ENCODE data around the gene VDR. TPM values are rescaled to one million over a fixed set of nuclear protein-coding genes. Genes with fewer than 3 reads are reported as not detected.
A peak's percentile ranks its signal among the peaks of the same experiment; 100 is the strongest.

VDR gene
- total RNA-seq, 4 donors from 2014 or later, result 16.6 to 25.0 (median 21.3) TPM

DNA sequence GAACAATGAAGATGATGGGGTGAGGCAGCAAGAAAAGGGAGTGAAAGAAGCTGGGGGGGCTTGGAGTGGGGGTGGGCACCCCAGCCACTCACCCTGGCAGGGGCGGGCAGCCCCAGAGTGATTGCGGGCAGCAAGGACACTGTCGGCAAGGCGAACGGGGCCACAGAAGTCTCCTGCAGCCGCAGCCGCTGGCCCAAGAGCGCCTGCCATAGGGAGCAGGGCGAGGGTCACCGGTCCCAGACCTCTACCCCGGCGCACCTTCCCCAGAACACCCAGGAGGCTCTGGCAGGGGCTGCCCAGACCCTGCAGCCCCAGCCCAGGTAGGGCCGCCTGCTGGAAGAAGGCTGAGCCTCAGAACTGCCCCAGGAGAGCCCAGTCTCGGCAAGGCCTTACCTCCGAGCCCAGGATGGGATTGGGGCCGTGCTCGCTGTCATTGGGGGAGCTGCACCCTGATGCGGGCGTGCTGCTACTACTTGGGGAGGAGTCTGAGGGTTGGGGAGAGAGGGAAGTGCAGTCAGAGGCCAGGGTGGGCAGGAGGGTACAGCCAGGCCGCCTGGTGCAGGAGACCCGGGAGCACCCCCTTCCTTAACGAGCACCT is 108.9 kb downstream of the VDR start:
- intact Hi-C loops (cut with DNase I), result no loop called here

DNA sequence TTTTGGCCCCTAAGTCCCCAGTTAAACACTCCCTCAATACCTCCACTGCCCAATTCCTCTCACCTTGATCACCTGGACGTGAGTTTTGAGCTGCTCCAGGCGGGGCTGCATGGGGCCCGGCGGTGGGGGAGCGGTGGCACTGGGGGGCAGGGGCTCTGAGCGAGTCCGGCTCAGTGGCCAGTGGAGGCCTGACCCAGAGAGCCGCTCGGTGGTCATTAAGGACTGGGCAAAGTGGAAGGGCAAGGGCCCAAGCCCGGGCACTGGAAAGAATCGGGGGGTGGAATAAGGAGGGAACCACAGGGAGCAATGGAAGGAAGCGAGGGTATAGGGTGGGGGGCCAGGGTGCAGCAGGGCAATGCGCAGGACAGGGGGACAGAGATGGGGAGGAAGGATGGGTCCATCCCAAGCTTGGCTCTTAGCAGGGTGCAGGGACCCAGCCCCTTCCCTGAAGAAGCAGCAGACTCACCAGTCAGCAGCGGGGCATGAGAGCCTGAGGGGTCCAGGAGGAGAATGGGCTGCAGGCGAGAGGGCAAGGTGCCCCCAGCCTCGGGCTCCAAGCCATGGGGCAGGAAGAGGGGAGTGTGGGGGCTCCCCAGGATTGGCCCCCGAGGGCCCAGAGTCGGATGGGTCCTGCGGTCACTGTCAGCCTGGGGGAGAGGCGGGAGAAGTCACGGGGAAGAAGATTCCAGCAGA is 109.5 kb downstream of the VDR start:
- TF ChIP-seq, protein P1, sequence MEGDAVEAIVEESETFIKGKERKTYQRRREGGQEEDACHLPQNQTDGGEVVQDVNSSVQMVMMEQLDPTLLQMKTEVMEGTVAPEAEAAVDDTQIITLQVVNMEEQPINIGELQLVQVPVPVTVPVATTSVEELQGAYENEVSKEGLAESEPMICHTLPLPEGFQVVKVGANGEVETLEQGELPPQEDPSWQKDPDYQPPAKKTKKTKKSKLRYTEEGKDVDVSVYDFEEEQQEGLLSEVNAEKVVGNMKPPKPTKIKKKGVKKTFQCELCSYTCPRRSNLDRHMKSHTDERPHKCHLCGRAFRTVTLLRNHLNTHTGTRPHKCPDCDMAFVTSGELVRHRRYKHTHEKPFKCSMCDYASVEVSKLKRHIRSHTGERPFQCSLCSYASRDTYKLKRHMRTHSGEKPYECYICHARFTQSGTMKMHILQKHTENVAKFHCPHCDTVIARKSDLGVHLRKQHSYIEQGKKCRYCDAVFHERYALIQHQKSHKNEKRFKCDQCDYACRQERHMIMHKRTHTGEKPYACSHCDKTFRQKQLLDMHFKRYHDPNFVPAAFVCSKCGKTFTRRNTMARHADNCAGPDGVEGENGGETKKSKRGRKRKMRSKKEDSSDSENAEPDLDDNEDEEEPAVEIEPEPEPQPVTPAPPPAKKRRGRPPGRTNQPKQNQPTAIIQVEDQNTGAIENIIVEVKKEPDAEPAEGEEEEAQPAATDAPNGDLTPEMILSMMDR (IDR thresholded peaks at IDR 0.05), result no peak
- TF ChIP-seq POLR2A (IDR thresholded peaks at IDR 0.05), result no peak
- 87 to 98% methylated on average over 11 to 15 of the region's 21 CpGs for WGBS, 2 donors
- peaks cover 38 to 99% (median 66%) of the 10 kb centered on the region in 3 donors for H3K36me3 ChIP-seq
- intact Hi-C loops (cut with DNase I), result no loop called here
- no peaks in the 10 kb centered on the region for H3K9me3 ChIP-seq
- DNase-seq, result no peak
- H3K4me1 ChIP-seq, result peaks cover 11 to 24% (median 14%) of the 10 kb centered on the region in 3 donors
- no peak overlapping the region for H3K4me3 ChIP-seq
- H3K27ac ChIP-seq, result no peak overlapping the region
- H3K27me3 ChIP-seq, result no peaks in the 10 kb centered on the region

More for the DNA sequence above, 108.9 kb downstream of the VDR start:
- 92 to 94% methylated on average over 6 to 17 of the region's 22 CpGs for WGBS, 2 donors
- H3K27me3 ChIP-seq, result no peaks in the 10 kb centered on the region
- TF ChIP-seq, protein P1 (IDR thresholded peaks at IDR 0.05), result no peak
- TF ChIP-seq POLR2A (IDR thresholded peaks at IDR 0.05), result no peak
- peaks cover 38 to 92% (median 62%) of the 10 kb centered on the region in 3 donors for H3K36me3 ChIP-seq
- DNase-seq, result no peak
- peaks cover 12 to 30% (median 20%) of the 10 kb centered on the region in 3 donors for H3K4me1 ChIP-seq
- H3K9me3 ChIP-seq, result no peaks in the 10 kb centered on the region
- no peak overlapping the region for H3K27ac ChIP-seq
- no peak overlapping the region for H3K4me3 ChIP-seq

DNA sequence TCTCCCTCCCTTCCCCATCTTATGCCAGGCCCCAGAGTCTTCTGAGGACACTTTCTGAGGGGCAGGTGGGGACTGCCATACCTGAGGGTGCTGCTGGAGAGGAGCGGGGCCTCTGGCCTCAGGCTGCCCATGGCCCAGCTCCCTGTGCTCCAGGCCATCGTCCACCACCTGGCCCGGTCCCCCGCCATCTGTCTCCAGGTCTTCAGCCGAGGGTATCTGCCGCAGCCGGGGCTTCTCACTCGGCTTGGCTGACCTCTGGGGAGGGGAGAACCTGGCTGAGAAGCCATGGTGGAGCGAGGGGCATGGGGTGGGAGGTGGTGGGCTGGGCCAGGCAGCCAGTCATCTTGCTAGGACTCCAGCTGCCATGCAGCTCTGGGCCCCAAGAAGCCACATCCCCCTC is 110.1 kb downstream of the VDR start:
- 80 to 95% methylated on average over 1 to 7 of the region's 9 CpGs for WGBS, 2 donors
- Histone ChIP-seq H3K27me3 (no peaks in the 10 kb centered on the region), H3K4me3 (no peak overlapping the region), H3K36me3 (peaks cover 43 to 100% (median 72%) of the 10 kb centered on the region in 3 donors), H3K27ac (no peak overlapping the region), H3K4me1 (peaks cover 5 to 18% (median 8%) of the 10 kb centered on the region in 3 donors), H3K9me3 (no peaks in the 10 kb centered on the region)
- TF ChIP-seq, protein P1 (IDR thresholded peaks at IDR 0.05), result no peak
- TF ChIP-seq POLR2A (IDR thresholded peaks at IDR 0.05), result no peak
- DNase-seq, result no peak
- intact Hi-C loops (cut with DNase I), result no loop called here

DNA sequence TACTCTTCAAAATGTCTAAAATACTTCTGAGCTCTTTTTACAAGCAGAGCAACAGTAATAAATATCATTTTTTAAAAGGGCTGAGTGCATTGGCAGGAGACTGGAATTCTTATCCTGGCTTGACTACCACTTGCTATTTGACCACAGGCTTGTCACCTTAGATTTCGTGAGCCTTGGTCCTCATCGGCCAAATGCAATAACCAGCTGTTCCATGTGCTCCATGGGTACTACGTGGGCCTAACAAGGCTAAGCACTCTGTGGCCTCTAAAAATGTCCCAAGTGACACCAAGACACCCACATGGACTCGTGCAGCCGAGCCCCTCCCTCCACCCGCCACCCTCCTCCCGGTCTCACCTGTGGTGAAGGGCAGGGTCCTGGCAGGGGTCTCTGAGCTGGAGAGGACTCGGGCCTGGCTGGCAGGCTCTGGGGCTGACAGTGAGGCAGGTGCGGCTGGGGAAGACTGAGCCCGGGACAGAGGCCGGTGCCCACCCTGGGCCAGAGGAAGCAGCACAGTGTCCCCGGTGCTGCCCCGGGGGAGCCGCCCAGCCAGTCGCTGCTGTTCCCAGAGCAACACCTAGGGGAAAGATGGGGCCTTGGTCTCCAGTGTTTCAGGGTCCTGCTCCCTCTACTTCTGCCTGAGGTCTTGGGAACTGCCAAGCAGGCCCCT is 111.6 kb downstream of the VDR start:
- H3K27ac ChIP-seq, result no peak overlapping the region
- DNase-seq, result no peak
- H3K4me3 ChIP-seq, result no peak overlapping the region
- no peaks in the 10 kb centered on the region for H3K27me3 ChIP-seq
- peaks cover 0 to 3% (median 0%) of the 10 kb centered on the region in 3 donors for H3K4me1 ChIP-seq
- peaks cover 57 to 100% (median 74%) of the 10 kb centered on the region in 3 donors for H3K36me3 ChIP-seq
- H3K9me3 ChIP-seq, result no peaks in the 10 kb centered on the region
- WGBS, 2 donors, result 73 to 87% methylated on average over 3 to 5 of the region's 15 CpGs
- no peak for TF ChIP-seq POLR2A (IDR thresholded peaks at IDR 0.05)
- TF ChIP-seq, protein P1 (IDR thresholded peaks at IDR 0.05), result no peak
- intact Hi-C loops (cut with DNase I), result no loop called here

DNA sequence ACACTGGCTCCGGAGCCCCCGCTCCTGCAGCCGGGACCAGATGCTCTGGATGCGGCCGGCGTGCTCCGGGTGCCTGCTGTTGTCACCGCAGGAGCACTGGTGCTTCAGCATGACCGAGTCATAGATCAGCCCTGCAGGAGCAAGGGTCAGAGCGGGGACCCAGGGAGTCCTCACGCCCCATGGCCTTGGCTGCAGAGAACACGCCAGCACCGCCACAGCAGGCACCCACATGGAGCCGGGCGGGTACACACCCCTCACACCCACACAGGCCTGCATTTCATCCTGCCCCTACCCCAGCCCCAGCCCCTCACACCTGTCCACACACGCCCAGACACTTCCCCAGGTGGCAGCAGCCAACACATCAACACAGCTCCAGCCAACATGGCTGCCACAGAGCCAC is 112.9 kb downstream of the VDR start:
- Histone ChIP-seq H3K4me3 (no peak overlapping the region), H3K27ac (peak overlapping the region in 1 of 4 donors; percentile 11), H3K9me3 (no peaks in the 10 kb centered on the region), H3K4me1 (peaks cover 0 to 4% (median 0%) of the 10 kb centered on the region in 3 donors), H3K36me3 (peaks cover 63 to 100% (median 74%) of the 10 kb centered on the region in 3 donors), H3K27me3 (no peaks in the 10 kb centered on the region)
- TF ChIP-seq, protein P1 (IDR thresholded peaks at IDR 0.05), result no peak
- TF ChIP-seq POLR2A (IDR thresholded peaks at IDR 0.05), result no peak
- intact Hi-C loops (cut with DNase I), result no loop called here
- no peak for DNase-seq
- WGBS, 2 donors, result 100% methylated on average over 3 of the region's 16 CpGs; no CpG with 5 or more reads in 1 of the 2 donors

All from esophagus squamous epithelium (tissue), 5 donors.